Prostate gland (tissue), 1 donor: ENCODE results near the gene OR6X1.

ENCODE experiments used
- POLR2A ChIP-seq: fragments of 450-650 bp; IDR thresholded peaks from one replicate; pipeline ENCODE4 v1.6.1; 2016; ENCODE audit warnings: antibody characterized with exemption, mild to moderate bottlenecking
- POLR2AphosphoS5 ChIP-seq: sonication (generic); formaldehyde crosslinking; IDR thresholded peaks from one replicate; pipeline ENCODE4 v1.6.1; 2017; ENCODE audit warnings: antibody characterized with exemption

GRCh38 chr11:123775289-123775688 is 21.0 kb upstream of the OR6X1 start:
- TF ChIP-seq POLR2AphosphoS5 = no peak
- no peak for TF ChIP-seq POLR2A
